CMK (cell line): ENCODE data around the gene AKAP13.
"Not testable (repeated sequence)": the region's sequence is repeated elsewhere in the genome, so short reads cannot be mapped to it uniquely, and the experiment has no call there.

Experiments
- DNase-seq: peaks from one replicate; pipeline ENCODE4 v3.0.0-alpha.2; 2010; ENCODE audit warnings: low read depth

AKAP13 gene

GRCh38 chr15:85625166-85625830 lies 244.9 kb downstream of the AKAP13 start:
- DNase-seq = no peak

GRCh38 chr15:85625856-85626255 lies 245.5 kb downstream of the AKAP13 start:
- DNase-seq = peak; percentile 46

GRCh38 chr15:85627213-85627935 lies 247.0 kb downstream of the AKAP13 start:
- DNase-seq = no peak

- no peak for DNase-seq
These were observed 249.9 kb downstream of the AKAP13 start for GRCh38 chr15:85630311-85630710.

GRCh38 chr15:85631018-85631417 lies 250.6 kb downstream of the AKAP13 start:
- DNase-seq = no peak

- DNase-seq = no peak
These were observed 251.6 kb downstream of the AKAP13 start for GRCh38 chr15:85632014-85632413.

GRCh38 chr15:85633859-85634258 lies 253.5 kb downstream of the AKAP13 start:
- no peak for DNase-seq

GRCh38 chr15:85636351-85636750 lies 255.9 kb downstream of the AKAP13 start:
- no peak for DNase-seq

GRCh38 chr15:85639752-85640381 lies 259.5 kb downstream of the AKAP13 start:
- DNase-seq = no peak

- DNase-seq = no peak
These were observed 261.8 kb downstream of the AKAP13 start for GRCh38 chr15:85642065-85642692.

- no peak for DNase-seq
These were observed 262.3 kb downstream of the AKAP13 start for GRCh38 chr15:85642693-85643066.

GRCh38 chr15:85646538-85647091 lies 266.2 kb downstream of the AKAP13 start:
- no peak for DNase-seq

GRCh38 chr15:85649372-85649771 lies 269.0 kb downstream of the AKAP13 start:
- no peak for DNase-seq

- DNase-seq = no peak
These were observed 271.1 kb downstream of the AKAP13 start for GRCh38 chr15:85651548-85651947.

- DNase-seq = no peak
These were observed 272.1 kb downstream of the AKAP13 start for GRCh38 chr15:85652457-85652856.

GRCh38 chr15:85657132-85657531 lies 276.7 kb downstream of the AKAP13 start:
- DNase-seq = no peak

- no peak for DNase-seq
These were observed 278.4 kb downstream of the AKAP13 start for GRCh38 chr15:85658816-85659215.

GRCh38 chr15:85661859-85662258 lies 281.5 kb downstream of the AKAP13 start:
- no peak for DNase-seq

GRCh38 chr15:85665677-85666076 lies 285.3 kb downstream of the AKAP13 start:
- not testable (repeated sequence) for DNase-seq

- DNase-seq = peak; percentile 38
These were observed 287.4 kb downstream of the AKAP13 start for GRCh38 chr15:85667491-85668424.

- DNase-seq = no peak
These were observed 290.8 kb downstream of the AKAP13 start for GRCh38 chr15:85671156-85671555.
